Limb (tissue), 2 donors: Measurements from ENCODE around the gene OR51V1.
"Not testable (repeated sequence)": the region's sequence is repeated elsewhere in the genome, so short reads cannot be mapped to it uniquely, and the experiment has no call there.

Experiments used
- DNase-seq, 2 donors: peaks; one replicate each; pipeline ENCODE4 v3.0.0-alpha.2; 2016; ENCODE audit errors: extremely low spot score in 2 of 2

OR51V1 gene, protein sequence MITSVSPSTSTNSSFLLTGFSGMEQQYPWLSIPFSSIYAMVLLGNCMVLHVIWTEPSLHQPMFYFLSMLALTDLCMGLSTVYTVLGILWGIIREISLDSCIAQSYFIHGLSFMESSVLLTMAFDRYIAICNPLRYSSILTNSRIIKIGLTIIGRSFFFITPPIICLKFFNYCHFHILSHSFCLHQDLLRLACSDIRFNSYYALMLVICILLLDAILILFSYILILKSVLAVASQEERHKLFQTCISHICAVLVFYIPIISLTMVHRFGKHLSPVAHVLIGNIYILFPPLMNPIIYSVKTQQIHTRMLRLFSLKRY

DNA sequence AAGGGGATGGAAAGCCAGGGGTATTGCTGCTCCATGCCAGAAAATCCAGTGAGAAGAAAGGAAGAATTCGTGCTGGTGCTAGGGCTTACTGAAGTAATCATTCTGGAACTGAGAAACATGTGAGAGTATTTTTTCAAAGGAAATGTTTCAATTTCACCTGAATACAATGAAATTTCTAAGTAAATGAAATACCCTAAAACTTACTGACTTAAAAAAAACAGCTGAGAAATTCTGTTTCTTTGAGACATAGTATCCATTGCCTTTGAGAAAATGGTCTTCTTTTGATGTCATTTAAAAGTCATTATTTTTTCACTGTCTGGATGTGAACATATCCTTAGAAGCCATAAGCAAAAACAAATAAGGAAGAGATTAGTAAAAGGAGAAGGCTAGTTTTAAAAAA, at the start of gene OR51V1:
Gene OR51V1 (minus strand): TSS at position 101 of the 400 bp plus-strand sequence. CDS start 0 bp downstream, at position 101.
- DNase-seq = no peak

DNA sequence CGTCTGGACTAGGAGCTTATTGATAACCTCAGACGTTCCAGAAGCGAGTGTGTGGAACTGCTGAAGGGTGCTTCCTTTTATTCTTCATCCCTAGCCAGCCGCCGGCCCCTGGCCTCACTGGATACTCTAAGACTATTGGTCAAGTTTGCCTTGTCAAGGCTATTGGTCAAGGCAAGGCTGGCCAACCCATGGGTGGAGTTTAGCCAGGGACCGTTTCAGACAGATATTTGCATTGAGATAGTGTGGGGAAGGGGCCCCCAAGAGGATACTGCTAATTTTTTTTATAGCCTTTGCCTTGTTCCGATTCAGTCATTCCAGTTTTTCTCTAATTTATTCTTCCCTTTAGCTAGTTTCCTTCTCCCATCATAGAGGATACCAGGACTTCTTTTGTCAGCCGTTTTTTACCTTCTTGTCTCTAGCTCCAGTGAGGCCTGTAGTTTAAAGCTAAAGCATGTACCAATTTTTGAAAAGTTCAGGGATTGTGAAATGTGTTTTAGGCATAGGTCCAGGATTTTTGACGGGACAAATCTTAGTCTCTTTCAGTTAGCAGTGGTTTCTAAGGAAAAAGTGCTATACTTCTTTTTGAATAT, 49.4 kb upstream of the OR51V1 start, which contains the start of gene HBG1:
Gene HBG1 (minus strand): TSS at position 51 of the 590 bp plus-strand sequence. CDS start 53 bp downstream, outside the sequence.
- DNase-seq = not testable (repeated sequence)

DNA sequence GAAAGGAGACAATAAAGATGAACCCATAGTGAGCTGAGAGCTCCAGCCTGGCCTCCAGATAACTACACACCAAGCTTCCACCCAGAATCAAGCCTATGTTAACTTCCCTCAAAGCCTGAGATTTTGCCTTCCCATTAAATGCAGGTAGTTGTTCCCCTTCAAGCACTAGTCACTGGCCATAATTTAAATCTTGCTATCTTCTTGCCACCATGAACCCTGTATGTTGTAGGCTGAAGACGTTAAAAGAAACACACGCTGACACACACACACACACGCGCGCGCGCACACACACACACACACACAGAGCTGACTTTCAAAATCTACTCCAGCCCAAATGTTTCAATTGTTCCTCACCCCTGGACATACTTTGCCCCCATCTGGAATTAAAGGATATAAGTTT, 48.0 kb upstream of the OR51V1 start:
- DNase-seq = not testable (repeated sequence)

DNA sequence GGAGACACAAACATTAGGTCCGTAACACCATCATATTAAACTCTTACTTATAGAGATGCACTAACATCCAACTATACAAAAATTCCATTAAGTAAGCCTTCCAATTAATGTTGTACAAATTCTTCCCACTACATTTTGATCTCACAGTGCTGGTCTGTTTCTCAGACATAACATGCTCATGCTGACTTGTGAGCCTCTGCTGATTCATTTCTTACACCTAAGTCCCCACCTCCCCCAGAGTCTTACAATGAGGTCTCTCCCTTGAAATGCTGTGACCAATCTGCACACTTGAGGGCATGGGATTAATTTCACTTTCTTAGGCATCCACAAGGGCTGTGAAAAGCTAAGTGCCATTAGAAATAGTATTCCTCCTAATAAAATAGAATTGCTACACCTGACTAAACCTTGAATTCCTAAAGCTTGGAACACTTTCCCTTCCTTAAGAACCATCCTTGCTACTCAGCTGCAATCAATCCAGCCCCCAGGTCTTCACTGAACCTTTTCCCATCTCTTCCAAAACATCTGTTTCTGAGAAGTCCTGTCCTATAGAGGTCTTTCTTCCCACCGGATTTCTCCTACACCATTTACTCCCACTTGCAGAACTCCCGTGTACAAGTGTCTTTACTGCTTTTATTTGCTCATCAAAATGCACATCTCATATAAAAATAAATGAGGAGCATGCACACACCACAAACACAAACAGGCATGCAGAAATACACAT, 47.1 kb upstream of the OR51V1 start:
- DNase-seq = no peak

DNA sequence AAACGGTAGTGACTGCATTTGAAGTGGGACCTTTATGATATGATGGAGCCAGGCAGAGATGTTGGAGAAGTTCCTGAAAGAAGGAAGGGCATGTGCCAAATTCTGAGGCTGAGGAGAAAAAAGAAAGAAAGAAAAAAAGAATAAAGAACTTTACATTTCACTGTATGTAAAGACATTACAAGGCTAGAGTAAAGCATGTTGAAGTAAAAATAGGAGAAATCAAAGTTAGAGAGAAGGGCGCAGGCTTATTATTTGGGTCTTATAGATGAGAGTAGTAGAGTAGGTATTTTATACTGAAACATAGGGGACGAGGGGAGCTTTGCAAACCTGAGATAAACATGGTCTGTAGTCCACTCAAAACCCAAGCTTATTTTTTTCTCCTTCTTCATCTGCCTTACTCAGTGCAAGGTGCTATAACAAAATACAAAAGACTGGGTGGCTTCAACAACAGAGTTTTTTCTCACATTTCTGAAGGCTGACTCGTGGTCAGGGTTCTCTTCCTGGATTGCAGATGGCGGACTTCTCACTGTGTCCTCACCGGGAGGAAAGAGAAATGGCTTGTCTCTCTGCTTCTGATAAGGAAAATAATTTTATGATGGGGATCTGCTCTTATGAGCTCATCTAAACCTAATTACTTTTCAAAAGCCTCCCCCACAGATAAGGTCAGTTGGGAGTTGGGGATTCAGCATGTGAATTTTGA, 46.4 kb upstream of the OR51V1 start:
- DNase-seq = no peak

DNA sequence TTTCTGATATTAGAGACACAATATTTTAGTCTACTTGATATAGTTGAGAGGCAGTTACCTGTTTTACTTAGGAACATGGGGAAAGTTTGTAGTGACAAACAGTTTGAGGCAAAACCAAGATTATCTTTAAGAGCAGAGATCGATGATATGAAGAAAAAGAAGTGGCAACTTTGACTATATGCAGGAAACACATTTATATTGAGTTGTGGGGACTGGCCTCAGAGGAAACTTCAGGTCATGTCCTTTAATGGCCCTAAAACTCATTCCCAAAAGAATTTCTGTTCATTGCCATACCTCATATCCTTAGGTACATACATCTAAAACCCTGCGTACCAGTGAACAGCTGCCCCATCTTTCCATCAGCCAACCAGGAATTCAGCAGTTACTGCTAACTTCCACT, 44.7 kb upstream of the OR51V1 start:
- no peak for DNase-seq

DNA sequence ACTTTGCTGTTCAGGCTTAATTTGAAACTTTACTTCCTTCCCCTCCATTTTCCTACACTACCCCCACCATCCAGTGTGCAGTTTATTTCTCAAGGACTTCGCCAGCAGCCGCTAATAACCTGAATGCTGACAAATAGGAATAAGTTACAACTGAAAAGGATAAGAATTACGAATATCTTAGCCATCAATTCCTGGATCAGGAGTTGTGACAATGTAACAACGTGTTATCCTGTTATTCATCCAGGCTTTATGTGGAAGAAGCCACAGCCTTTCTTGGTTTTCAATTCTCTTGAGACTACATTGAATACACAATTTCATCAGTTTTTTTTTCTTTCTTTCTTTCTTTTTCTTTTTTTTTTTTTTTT, 43.3 kb upstream of the OR51V1 start:
- no peak for DNase-seq

DNA sequence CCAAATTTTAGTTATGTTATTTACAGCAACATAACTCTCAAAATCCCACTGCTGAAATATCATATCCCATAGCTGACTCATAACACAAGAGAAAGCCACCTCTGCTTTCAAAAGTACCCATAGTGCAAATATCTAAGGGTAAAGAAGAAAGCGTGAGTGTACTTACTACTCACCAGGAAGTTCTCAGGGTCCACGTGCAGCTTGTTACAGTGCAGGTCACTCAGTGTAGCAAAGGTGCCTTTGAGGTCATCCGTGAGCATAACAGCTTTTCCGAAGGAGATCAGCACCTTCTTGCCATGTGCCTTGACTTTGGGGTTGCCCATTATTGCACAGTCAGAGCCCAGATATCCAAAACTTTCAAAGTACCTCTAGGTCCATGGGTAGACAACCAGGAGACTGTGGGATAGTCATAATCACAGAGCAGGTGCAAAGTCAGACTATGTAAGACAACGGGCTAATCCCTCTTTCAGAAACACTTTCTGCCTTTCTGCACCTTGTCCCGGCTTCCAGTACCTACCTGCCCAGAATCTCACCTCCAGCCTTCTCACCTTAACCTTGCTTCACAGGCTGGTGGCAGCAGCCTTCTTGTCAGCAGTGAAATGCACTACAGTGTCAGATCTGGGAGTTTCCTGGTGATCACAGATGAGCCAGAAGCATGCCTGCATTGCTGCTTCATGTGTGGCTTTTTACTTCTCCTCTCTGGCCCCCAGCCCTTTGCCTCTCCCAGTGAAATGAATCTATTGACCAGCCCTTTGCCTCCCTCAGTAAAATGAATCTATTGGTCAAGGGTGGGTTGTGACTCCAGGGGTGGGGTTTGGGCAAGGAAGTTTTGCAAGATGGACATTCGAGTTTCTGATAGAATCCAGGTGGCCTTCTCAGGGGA, 42.7 kb upstream of the OR51V1 start:
- no peak for DNase-seq

DNA sequence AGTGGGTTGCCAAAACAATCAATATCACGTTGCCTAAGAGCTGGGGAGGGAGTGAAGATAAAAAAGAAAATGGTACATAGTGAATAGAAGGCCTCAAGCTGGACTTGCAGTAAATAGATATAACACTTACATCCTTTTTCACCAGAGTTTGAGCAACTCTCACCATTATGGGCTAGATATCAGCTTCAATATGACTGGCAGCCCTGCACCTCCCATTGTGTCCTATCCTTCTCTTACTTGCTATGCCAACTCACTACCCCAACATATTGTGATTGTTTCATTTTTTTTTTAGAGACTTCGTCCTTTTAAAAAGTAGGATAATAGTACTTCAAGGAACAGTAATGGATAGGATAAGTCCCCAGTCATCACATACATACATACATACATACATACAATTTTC, 41.7 kb upstream of the OR51V1 start:
- DNase-seq = no peak

DNA sequence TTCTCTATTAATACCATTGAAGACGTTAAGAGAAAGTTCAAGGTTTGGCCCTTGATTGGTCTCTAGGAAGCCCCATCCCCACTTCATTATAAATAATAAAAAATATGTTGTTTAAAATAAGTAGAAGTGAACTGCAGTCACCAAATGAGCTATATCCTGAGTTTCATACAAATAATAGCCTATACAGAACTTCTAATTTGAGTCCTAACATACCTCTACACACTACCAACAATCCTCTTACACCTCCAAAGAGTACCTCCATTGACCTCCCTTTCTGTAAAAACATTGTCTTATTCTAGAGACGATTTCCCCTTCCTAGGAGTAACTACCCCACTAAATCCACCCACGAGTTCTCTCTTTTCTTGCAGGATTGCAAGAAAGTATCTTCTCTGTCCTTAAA, 41.0 kb upstream of the OR51V1 start:
- DNase-seq = no peak

DNA sequence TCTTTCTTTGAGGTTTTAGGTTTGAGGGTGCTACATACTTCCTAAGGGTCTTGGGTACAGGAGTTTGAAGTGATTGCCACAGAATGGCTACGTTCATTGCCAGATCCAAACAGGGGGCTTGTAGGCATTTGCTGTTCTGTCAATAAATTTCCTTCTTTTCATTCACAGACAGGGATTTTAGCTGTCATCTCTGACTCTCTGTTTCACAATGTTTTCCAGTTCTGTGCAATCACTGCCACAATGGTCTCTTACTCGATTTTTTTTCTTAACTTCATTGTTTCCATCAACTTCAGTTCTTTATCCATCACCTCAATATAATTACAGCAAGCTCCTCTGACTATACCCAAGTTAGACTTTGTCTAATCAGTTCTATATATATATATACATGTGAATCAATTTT, 40.0 kb upstream of the OR51V1 start:
- DNase-seq = no peak

DNA sequence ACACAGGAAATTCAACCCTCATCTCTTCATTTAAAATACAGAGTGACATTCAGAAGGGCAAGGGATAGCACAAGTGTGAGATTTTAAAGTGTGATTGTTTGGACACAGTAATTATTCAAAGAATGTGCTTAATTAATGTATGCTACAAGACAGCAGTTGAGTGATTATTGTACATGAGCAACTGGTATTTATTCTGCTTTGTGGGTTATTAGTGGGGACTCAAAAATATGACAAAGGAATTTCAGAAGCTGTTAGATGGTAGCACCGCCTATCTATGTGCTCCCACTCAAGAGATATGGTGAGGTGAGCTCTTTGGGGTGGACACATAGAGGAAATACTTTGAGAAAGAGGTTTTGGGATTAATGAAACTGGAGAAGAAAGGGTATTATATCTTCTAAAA, 39.6 kb upstream of the OR51V1 start:
- no peak for DNase-seq

DNA sequence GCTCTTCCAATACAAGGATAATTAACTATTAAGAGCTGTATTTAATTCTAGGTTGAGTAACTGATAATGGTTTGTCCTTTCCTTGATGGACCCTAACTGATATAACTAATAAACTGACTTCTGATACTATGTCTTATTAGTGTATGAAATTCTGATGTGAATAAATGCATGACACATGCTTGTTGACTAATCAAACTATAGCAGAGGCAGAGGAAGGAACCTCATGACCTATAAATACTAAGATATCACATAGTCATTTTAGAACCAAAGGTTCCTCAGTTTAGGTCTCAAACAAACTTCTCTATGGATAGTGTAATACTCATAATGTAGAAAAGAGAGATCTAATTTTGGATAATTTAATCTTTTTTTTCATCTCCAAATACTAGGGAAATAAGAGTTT, 38.6 kb upstream of the OR51V1 start:
- DNase-seq = no peak

DNA sequence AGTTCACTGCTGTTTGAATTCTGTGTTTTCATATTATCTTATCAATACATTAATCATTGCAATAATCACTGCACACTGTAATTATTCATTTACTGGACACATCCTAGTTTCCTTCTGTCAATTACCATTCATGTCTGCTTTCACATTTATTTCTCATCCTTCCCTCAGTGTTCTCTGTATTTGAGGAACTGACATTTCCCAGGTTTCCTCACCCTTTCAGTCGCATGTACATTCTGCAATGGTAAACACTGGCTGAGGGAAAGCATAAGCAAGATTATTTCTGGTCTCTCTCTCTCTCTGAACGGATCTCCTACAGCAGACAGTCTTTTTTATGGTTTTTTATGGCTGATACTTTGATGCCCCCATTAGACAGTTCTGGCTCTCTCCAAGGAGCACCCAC, 38.0 kb upstream of the OR51V1 start:
- no peak for DNase-seq

DNA sequence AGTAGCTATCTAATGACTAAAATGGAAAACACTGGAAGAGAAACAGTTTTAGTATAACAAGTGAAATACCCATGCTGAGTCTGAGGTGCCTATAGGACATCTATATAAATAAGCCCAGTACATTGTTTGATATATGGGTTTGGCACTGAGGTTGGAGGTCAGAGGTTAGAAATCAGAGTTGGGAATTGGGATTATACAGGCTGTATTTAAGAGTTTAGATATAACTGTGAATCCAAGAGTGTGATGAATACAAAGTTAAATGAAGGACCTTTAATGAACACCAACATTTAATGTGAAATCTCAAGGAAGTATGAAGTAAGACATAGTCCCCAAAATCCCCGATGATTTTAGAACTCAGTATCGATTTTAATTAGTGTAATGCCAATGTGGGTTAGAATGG, 36.9 kb upstream of the OR51V1 start:
- no peak for DNase-seq

DNA sequence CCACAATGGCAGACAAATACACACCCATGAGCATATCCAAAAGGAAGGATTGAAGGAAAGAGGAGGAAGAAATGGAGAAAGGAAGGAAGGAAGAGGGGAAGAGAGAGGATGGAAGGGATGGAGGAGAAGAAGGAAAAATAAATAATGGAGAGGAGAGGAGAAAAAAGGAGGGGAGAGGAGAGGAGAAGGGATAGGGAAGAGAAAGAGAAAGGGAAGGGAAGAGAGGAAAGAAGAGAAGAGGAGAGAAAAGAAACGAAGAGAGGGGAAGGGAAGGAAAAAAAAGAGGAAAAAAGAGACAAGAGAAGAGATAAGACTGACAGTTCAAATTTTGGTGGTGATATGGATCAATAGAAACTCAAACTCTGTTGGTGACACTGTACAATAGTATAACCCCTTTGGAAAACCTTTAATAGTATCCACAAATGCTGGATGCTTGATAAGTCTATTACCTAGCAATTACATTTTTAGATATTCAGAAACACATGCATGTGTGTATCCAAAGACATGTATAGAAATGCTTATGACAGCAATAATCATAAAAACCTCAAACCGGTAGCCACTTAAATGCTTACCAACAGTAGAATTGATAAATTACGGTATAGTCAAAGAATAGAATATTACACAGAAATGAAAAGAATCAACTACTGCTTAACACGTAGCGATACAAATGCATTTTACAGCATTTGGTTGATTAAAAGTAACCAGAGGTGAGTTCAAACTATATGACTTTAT, 35.0 kb upstream of the OR51V1 start:
- no peak for DNase-seq

DNA sequence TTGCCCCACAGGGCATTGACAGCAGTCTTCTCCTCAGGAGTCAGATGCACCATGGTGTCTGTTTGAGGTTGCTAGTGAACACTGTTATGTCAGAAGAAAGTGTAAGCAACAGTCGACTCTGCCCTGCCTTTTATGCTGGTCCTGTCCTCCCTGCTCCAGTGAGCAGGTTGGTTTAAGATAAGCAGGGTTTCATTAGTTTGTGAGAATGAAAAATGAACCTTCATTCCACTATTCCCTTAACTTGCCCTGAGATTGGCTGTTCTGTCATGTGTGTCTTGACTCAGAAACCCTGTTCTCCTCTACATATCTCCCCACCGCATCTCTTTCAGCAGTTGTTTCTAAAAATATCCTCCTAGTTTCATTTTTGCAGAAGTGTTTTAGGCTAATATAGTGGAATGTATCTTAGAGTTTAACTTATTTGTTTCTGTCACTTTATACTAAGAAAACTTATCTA, 33.9 kb upstream of the OR51V1 start, which contains the start of gene HBD:
Gene HBD (minus strand): TSS at position 103 of the 454 bp plus-strand sequence. CDS start 50 bp downstream, at position 53.
- DNase-seq = no peak

DNA sequence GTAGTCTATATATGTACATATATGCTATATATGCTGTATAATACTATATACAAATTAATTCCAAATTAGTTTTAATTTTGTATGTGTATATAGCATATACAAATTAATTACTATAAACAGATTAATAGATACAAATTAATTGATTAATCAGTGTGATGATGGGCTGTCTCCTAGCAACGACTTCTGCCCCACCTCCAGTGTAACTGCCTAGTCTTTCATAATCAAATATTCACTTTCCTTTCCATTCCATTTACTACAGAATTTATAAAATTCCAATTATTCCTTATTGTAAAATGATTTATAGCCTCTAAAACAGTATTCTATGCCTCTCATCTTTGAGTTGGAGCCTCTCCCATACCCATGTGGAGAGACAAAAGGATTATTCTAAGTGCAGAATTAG, 32.8 kb upstream of the OR51V1 start:
- no peak for DNase-seq

DNA sequence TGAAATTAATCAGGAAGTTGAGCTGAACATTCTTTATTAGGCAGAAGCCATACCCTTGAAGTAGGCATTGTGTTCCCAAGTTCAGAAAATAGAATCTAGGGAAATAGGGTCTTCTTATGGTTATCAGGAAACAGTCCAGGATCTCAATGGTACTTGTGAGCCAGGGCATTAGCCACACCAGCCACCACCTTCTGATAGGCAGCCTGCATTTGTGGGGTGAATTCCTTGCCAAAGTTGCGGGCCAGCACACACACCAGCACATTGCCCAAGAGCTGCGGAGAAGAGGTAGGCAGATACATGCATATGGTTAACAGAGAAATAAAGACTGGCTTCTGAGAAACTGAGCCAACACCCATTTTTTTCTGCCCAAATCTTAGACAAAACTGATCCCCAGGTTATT, 32.3 kb upstream of the OR51V1 start:
- no peak for DNase-seq

DNA sequence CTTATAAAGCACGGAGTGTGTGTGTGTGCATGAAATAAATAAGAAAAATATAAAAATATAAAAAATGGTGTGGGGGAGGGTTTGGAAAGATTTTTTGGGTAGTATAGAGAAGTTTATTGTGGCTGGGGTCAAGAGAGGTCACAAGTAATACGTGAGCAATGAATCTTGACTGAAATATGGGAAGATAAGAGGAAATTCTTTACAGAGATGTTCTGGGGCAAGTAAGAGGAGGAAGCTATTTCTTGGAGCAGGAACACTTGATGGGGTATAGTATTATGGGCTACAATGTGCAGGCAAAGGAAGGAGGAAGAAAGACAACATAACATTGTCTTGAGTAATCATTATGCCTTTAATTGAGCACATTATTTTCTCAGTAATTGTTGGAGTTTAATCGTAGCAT, 31.7 kb upstream of the OR51V1 start:
- DNase-seq = no peak
